HG02884 (cell line): ENCODE results near the gene GALNT18.

ENCODE experiments used
- ATAC-seq: cut with Tn5 transposase; IDR thresholded peaks from one replicate; pipeline ENCODE4 v1.9.1; 2021; ENCODE audit warnings: mild to moderate bottlenecking, moderate library complexity; ENCODE audit not compliant: unreplicated experiment

The GALNT18 gene

DNA sequence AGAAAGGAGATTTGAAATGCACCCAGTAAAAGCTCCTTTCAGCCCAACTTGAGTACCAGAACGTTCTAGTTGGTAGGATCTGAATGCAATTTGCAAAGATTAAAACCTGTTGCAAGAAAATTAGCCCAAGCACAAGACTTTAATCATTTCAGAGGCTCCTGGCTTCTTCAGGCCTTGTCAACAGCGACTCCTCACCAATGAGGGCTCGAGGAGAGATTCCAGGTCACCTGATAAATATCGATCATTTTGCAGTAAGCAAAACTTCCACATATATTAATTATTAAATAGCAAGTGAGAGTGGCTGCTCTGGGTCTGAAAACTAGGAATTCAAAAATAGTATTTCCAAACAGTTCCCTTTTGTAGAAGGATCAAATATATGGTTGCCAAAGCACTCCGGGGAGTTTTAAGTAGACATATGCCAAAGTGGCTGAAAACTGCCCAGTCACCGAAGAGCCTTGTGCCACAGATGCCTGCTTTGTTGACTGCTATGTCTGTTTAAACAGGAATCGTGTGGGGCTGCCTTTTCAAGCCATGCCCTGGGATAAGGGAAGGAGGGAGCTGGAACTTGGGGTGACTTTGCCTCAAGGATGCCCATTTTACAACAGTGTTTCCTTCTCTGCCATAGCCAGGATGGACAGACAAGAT is 332.7 kb downstream of the GALNT18 start:
- ATAC-seq, result no peak

DNA sequence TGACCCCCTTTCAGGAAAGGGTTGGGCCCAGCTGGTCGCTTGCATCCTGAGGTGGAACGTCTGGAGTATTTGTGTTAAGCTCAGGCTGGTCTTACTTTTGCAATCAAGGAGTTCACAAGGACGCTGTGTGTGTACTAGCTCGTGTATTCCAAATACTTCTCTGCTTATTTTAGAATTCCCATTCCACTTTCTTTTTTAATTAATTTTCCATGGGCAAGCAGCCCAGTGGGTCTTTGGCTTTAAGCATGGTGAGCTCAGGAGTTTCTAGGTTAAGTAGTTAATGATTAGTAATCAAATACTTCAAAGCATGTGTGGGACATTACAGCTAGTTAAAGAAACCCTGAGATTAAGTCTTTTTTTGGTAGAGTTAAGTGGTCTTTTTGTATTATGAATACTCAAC is 337.3 kb downstream of the GALNT18 start:
- no peak for ATAC-seq

DNA sequence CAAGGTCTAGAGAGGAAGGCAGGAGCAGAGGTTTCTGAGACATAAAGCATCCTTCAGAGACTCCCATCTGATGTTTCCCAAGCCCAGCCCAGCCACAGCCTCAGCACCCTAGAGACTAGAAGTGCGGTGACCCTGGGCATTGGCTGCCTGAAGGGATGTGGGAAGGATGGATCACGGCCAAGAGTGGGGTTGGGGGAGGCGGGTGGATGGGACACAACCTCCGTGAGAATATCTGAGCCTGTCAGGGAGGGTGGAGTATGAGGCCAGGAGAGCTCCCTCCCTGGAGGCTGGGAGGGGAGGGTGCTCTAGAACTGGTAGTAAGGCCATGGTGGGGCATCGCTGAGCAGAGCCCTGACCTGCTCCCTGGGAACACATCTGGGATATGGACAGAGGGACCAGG is 340.2 kb downstream of the GALNT18 start:
- no peak for ATAC-seq

DNA sequence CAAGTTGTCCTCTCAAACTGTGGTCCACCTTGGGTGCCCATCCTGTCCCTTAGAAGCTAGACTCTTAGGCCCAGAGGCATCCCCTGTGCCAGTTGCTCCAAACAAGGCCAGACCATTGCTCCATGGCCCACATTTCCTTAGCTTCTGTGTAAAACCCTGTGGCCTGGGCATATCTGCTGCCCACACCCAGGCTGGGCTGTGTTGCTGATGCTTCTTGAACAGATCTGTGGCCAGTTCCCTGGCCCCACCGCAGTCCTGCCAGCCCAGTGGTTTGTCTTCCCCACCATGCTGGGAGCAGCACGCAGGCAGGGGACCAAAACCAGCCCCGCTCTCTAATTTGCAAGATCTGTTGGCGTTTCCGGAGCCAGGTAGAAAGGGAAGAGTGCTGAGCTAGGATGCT is 341.0 kb downstream of the GALNT18 start:
- ATAC-seq, result no peak

DNA sequence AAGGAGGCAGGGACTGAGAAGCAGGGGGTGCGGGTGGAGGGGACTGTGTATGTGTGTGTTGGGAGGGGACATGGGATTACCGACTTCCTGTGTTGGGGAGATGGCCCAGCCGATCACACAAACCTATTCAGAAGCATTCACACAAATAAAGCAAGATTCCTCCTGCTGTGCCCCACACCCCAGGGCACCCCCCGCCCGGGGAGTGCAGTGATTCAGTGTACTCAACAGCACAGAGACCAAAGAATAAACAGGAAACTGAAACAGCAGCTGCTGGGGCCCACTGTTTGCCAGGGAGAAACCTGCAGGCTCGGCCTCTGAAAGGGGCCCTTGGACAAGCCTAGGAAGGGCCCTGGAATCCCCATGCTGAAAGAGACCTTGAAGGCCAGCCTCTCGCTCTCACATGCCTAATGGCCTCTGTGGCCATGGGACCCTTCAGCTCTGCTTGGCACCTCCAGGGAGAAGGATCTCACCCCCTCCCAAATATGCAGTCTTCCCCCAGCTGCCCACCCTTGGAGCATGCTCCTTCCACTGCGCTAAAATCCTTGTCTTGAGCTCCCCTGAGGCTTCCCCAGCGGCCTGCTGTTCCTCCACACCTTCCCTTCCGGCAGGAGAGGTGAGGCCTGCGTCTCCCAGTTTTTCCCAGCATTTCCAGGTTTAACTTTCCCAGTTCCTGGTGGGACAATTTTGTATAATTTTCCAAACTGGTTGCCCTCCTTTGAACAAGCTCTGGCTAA is 341.7 kb downstream of the GALNT18 start:
- no peak for ATAC-seq

DNA sequence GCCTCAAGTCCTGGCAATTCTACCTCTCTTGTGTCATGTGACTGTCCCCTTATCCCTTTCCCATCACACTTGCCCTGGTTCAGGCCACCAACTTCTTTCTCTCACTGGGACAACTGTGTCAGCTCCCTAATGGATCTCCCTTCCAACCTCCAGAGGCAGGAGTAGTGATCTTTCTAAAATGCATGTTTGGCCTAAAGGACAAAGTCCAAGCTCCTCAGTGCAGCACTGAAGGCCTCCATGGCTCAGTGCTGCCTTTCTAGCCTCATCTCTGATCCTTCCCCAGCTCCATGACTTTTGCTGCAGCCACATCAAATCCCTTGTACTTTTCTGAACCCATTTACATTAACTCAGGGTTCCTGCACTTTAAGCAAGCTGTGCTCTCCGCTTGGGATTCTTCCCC is 349.6 kb downstream of the GALNT18 start:
- no peak for ATAC-seq

DNA sequence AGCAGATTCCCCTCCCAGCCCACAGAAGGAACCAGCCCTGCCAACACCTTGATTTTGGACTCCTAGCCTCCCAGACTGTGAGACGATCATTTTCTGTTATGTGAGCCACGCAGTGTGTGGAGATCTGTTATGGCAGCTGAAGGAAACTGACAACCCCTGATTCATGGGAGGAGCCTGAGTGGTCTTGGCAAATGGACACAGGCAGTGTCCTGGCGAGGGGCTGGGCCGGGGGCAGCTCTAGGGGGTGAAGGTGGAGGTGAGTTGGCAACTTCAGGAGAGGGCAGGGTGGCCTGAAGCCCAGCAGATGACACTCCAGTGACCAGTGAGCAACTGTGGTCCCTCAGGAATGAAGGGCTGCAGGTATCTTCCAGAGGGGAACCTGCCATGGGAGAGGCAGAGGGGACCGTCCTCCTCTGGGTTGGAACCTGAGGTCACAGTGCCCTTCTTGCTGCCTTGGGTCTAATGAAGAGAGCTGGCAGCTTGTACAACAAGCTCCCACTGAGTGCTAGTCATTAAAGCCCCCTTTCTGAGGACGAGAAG is 351.5 kb downstream of the GALNT18 start:
- no peak for ATAC-seq

DNA sequence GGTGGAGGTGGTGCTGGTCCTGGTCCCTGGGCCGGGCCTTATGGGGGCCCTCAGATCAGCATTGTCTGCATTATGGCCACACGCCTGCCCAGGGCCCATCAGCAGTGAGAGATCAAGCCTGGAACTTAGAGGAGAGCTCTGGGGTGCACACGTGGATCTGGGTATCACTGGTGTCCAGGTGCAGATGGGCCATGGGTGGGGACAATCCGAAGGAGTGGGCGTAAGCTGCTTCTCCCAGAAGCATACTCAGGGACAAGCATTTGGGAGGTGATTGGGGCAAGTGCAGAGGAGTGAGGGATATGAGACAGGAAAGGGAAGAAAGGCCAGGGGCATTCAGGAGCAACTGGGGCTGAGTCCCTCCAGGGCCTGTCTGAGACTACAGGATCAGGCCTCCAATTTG is 353.1 kb downstream of the GALNT18 start:
- ATAC-seq, result no peak

DNA sequence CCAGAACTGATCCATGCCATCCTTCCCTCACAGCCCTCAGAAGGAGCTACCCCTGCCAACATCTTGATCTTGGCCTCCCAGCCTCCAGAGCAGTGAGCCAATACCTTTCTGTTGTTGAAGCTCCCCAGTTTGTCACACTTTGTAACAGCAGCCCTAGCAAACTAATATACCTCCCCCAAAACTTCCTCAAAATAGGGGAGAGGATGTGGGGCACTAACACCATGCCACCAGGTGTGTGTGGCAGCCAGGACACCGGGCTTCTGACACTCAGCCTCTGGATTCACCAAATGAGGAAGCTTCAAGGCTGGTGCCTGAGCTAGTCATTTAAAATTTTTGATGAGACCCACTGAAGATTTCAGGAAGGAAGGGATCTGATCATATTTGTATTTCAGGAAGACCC is 353.7 kb downstream of the GALNT18 start:
- no peak for ATAC-seq

DNA sequence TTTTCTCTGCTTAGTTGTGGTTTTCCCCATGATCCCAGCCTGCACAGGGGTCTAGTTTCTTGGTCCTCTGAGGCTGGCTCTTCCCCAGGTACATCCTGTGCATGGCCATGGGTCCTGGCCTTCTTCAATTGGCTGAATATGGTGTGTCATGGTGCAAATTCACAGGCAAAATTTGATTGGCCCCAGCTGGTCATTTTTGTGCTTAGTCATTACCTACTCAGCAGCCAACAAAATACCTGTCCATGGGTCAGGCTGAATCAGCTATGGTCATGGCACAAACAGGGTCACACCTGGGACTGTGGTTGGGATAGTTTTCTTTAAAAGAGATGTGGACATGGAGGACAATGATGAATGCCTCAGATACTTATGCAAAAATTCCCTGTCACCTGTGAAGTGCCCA is 354.5 kb downstream of the GALNT18 start:
- no peak for ATAC-seq

DNA sequence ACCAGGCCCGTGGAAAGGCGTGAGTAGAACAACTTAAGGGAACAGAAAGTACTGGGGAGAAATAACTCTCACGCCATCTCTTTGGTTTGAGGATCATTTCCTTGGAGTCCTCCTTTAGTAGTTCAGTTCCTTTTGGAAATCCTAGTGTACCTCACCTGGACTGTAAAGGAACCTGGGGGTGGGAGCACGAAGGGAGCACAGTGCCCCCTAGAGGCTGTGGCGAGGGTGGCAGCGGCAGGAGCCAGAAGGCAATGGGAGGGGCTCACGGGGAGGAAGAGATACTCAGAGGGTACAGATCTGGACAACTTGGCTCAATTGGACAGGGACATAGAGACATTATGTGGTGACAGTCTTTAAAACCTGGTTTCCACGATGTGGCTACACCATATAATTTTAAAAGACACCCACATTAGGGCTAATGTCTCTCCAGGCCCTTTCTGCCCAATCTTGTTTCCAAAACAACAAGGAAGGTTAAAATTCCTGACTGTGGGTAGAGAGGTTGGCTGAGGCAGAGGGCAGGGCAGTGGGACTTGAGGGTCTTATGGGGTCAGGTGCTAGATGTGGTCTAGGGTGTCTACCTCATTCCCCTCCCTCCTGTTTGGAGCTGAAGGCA is 355.7 kb downstream of the GALNT18 start:
- ATAC-seq, result no peak

DNA sequence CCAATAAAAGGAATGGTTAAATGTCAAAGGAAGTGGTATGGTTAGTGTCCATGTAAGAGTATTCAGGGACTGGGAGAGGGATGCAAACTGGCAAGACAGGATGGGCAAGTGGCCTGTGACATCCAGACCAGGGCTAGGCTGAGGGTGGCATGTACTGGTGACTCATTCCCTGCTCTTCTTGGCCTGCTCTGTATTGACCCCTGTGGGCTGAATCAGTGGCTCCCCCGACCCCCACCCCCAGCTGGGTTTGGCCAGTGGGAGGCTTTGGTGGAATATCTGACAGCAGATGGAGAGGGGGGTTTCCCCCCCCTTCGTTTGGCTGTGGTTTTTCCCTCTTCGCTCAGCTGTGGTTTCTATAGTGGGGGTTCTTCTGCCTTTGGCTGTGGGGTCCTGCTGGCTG is 356.5 kb downstream of the GALNT18 start:
- no peak for ATAC-seq

DNA sequence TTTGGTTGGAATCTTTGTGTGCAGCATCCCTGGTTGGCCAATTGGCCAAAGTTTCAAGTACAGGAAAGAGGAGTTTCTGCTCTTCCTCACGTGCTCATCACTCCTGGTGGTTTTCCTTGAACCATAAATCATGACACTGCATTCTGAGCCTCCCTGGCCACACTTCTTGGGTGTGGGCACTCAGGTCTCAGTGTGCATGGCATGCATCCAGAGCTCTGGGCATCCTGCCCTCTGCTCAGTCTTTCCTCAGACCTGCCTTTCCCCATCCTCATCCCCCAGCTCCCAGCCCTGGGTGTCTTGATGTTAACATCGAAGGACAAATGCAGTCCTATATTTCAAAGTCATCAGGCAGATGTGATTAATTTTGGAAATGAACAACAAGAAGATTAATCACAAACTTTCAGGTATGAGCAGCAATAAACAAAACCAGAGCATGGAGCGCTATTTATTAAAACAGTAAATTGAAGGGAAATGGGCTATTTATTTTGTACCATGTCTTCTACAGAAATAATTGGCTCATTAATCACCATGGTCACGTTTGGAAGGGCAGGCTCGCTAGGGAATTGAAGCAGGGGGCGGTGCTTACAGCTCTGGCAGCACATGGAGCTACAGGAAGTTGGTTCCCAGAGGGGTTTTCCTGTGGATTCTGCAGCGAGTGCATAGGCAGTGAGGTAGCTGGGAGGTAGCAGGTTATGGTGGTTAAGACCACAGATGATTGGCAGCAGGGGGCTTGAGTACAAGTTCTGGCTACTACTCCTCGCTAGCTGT is 358.4 kb downstream of the GALNT18 start:
- no peak for ATAC-seq

DNA sequence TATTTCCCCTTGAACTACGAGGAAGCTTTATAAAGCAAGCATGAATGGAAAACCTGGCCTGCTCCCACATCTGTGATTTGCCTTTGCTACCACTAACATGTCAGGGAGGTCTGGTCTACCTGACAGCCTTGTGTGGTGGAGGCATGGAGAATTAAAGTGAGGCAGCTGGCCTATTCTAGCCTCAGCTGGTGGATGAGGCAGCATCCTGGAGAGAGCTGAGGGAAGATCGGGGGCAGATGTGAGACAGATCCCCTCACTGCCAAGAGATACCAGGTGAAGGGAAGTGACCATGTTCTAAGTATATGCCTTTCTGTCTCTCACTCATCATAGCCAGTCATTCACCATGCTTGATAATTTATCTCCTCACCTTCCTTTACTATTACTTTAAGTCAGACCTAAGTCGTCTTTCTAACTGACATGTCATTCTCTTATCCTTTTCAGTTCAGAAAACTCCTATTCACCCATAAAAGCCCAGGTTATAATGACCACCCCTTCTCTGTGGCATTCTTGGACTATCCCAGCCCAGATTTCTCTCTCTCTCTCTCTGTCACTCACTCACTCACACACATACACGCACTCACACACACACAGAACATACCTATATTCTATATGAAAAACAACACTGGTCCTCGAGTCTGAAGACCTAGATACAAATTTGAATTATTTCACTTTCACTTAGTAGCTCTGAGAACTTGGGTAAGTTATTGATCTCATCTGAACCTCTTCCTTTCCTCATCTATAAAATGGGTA is 359.5 kb downstream of the GALNT18 start:
- no peak for ATAC-seq

DNA sequence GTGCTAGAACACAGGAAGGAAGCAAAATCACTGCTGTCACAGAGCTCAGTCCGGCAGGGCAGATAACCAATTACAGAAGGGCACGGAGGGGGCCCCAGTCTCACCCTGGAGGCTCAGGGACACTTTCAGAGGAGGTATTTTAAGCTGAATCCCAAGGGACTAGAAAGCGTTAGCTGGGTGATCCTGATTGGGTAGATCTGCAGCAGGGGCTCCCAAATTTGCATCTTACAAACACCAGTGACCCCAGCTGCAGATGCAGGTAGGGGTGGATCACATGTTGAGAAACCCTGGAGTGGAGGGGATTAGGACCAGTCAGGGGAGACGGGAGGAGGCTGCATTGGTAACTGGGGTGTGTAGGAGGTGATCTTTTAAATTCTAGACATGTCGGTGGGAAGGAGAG is 360.2 kb downstream of the GALNT18 start:
- no peak for ATAC-seq

DNA sequence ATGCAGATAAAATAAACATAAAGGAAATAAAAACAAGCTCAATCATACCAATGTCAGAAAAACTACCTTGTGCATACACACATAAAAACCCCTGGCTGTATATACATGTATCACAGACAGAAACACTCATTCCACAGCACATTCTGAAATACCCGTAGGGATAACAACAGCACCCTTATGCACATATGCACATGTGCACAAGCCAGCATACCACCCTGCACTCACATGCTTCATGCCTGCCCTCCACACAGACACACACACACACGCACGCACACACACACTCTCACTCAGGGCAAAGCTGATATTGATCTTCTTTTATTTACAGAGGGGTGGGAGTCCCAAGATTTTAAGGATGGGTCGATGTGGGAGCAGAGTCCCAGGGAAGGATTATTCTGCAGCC is 360.9 kb downstream of the GALNT18 start:
- no peak for ATAC-seq

DNA sequence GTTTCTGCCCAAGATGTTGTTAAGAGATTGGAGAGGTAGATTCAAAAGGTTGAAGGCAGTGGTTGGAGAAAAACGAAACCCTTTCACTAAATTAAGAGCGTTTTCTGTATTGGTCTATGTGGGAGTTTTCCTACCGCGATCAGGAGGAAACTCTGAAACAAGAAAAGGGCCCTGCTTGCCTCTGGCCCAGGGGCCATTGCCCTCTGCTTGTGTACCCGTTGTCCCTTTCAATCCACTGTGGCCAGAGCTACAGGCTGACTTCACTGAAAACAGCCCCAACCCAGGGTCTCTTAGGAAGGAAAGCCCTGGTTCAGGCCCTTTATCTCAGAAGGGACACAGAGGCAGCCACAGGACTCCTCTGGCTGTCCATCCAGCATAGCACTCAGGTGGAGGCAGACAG is 367.8 kb downstream of the GALNT18 start:
- ATAC-seq, result no peak

DNA sequence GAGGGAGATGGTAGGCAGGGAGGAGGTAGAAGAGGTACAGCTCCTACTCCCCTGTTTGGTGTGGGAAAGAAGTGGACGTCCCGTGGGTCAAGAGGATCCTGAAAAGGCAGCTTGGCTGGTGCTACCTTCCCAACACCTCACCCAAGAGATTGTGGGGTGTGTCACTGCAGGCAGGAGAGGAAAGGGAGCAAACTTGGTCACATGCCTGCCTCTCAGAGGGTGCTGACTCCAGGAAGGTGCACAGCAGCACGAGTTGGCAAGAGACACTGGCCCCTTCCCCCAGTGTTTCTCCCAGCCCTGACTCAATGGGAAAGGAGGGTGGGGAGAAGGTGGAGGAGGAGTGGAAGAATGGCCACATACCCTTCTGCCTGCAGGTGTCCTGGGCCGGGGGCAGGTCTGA is 368.3 kb downstream of the GALNT18 start:
- no peak for ATAC-seq

DNA sequence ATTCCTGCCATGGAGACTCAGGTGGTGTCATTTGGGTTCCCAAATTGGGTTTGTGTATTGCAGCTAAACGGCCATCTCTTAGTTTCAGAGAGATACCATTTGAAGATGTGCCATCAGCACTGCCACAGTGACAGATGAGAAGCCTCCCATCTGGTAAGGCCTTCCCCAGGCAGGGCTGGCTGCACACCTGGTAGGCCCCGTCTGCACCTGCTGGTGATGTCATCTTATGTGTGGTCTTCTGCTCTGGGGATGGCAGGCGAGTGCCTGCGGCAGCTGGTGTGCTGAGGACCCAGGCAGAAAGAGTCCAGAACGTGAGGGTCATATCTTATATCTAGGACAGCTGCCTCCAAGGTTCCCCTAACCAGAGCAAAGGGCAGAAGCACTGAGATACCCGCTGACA is 369.4 kb downstream of the GALNT18 start:
- no peak for ATAC-seq

DNA sequence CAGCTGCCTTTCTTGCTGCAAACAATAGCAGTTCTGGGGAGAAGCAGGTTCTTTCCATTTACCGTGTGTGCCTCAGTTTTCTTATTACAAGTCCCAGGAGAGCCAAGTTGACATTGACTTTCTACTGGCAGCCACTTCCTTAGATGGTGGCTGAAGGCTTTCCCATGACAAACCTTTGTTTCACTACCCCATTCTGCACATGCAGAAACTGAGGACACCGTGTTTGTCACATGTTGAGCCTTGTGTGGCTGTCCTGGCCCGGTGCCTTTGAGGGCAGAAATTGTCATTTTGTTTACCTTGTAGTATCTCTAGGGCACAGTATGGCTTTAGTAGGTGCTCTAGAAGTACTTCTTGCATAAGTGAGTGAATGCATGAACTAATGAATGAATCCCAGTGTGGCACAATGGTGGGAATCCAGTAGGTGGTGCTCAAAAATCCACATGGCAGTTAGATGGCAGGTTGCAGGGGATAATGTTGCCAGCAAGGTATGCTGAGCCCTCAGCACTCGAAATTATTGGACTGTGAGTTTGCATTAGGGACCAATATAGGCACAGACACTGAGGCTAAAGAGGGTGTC is 370.3 kb downstream of the GALNT18 start:
- ATAC-seq, result no peak
